OCI-LY7 (cell line): ENCODE results near the gene RNF220. TPM values are rescaled to one million over a fixed set of nuclear protein-coding genes. Genes with fewer than 3 reads are reported as not detected.

Source experiments
- BruUV-seq: library from RNA; stranded (reverse); fragments of 400-500 nt; replicated peaks from 2 replicates; lab custom pipeline; 2021; lab: Mats Ljungman, UMichigan
- CTCF ChIA-PET: fragments of 300-600 bp; sonication (Branson Sonifier 250); formaldehyde crosslinking; loops from one replicate; lab custom pipeline; 2022; ENCODE audit warnings: antibody characterized with exemption; ENCODE audit not compliant: unreplicated experiment; lab: Charles Lee
- POLR2A ChIA-PET: fragments of 300-600 bp; sonication (Branson Sonifier 250); formaldehyde crosslinking; loops from one replicate; lab custom pipeline; 2022; ENCODE audit warnings: antibody characterized with exemption; lab: Charles Lee
- DNase-seq: peaks from one replicate; pipeline ENCODE4 v3.0.0-alpha.2; 2015; ENCODE audit warnings: low spot score
- H2AFZ ChIP-seq: fragments of 200-600 bp; sonication (generic), shearing (Covaris generic); 2 replicates; pipeline ENCODE4 v1.6.1; 2014; ENCODE audit warnings: mild to moderate bottlenecking, antibody characterized with exemption, low read length, moderate library complexity
- H3K27ac ChIP-seq: fragments of 200-600 bp; sonication (generic); 2 replicates; pipeline ENCODE4 v1.5.1; 2014; ENCODE audit warnings: mixed run types, low read depth, mild to moderate bottlenecking, moderate library complexity, low read length, inconsistent platforms; ENCODE audit not compliant: poor library complexity, severe bottlenecking
- H3K36me3 ChIP-seq: fragments of 200-600 bp; sonication (generic); 2 replicates; pipeline ENCODE4 v1.6.1; 2014; ENCODE audit warnings: mild to moderate bottlenecking, antibody characterized with exemption, low read length, moderate library complexity, mixed read lengths; ENCODE audit not compliant: insufficient read depth
- H3K4me1 ChIP-seq: fragments of 200-600 bp; sonication (generic); 2 replicates; pipeline ENCODE4 v1.5.1; 2014; ENCODE audit warnings: mild to moderate bottlenecking, low read length; ENCODE audit not compliant: insufficient read depth, poor library complexity, severe bottlenecking
- H3K4me2 ChIP-seq: fragments of 200-600 bp; sonication (generic); 2 replicates; pipeline ENCODE4 v1.6.1; 2014; ENCODE audit warnings: mild to moderate bottlenecking, low read length
- H3K4me3 ChIP-seq: fragments of 200-600 bp; sonication (generic); 2 replicates; pipeline ENCODE4 v1.5.1; 2014; ENCODE audit warnings: mild to moderate bottlenecking, low read depth, low read length; ENCODE audit not compliant: poor library complexity, severe bottlenecking
- H3K79me2 ChIP-seq: fragments of 200-600 bp; sonication (generic); 2 replicates; pipeline ENCODE4 v1.6.1; 2016; ENCODE audit warnings: low read depth, mild to moderate bottlenecking, low read length, moderate library complexity, mixed read lengths; ENCODE audit not compliant: insufficient read depth
- H3K9me2 ChIP-seq: fragments of 200-600 bp; sonication (generic); 2 replicates; pipeline ENCODE4 v1.6.1; 2016; ENCODE audit warnings: mild to moderate bottlenecking, low read length, mixed read lengths; ENCODE audit not compliant: insufficient read depth
- H3K9me3 ChIP-seq: fragments of 200-600 bp; sonication (generic); 2 replicates; pipeline ENCODE4 v1.6.1; 2014; ENCODE audit warnings: mild to moderate bottlenecking, mixed run types, low read length, mixed read lengths
- H4K20me1 ChIP-seq: fragments of 200-600 bp; sonication (generic); 2 replicates; pipeline ENCODE4 v1.6.1; 2014; ENCODE audit warnings: mild to moderate bottlenecking, antibody characterized with exemption, low read length, moderate library complexity, mixed read lengths; ENCODE audit not compliant: insufficient read depth
- CTCF ChIP-seq: fragments of 200-600 bp; sonication (generic); conservative IDR thresholded peaks from 2 replicates; pipeline ENCODE4 v1.5.1; 2014; ENCODE audit warnings: mild to moderate bottlenecking, antibody characterized with exemption, low read length, moderate library complexity, mixed read lengths
- EZH2phosphoT487 ChIP-seq: fragments of 200-600 bp; sonication (generic); IDR thresholded peaks from 2 replicates; pipeline ENCODE4 v1.6.1; 2018; ENCODE audit warnings: low read depth, borderline replicate concordance, mild to moderate bottlenecking, mixed run types, antibody characterized with exemption, low read length, moderate library complexity, mixed read lengths
- intact Hi-C: fragments of 100-400 bp; cut with micrococcal nuclease; formaldehyde crosslinking; loops from one replicate; pipeline ENCODE4 v1.10.0; 2022; ENCODE audit not compliant: unreplicated experiment
- total RNA-seq, 2 experiments: library from RNA; depleted of rRNA in 1 of 2; stranded (reverse); fragments of >200 nt in 1 of 2; shearing (Covaris generic) in 1 of 2; gene quantifications; 2 replicates each; pipeline ENCODE4 v1.2.3, GENCODE V29; 2014 to 2022

RNF220 gene
- total RNA-seq, 2 experiments from 2014 or later: 82.3 to 85.5 TPM

GRCh38 chr1:44422161-44422560 is 17.1 kb downstream of the RNF220 start:
- Histone ChIP-seq H3K27ac (no peak overlapping the region), H3K4me3 (no peak overlapping the region), H2AFZ (no peak overlapping the region), H3K4me1 (no peaks in the 10 kb centered on the region), H3K9me3 (no peaks in the 10 kb centered on the region), H3K9me2 (no peaks in the 10 kb centered on the region), H4K20me1 (no peaks in the 10 kb centered on the region; the same call in 1 of the 2 replicates), H3K4me2 (no peak overlapping the region), H3K79me2 (no peaks in the 10 kb centered on the region), H3K36me3 (no peaks in the 10 kb centered on the region)
- ChIA-PET POLR2A (no interaction called here), CTCF (no interaction called here)
- no peak for DNase-seq
- BruUV-seq: no TSS peak
- TF ChIP-seq CTCF (no peak), EZH2phosphoT487 (no peak)
- intact Hi-C loops: no loop called here

DNA sequence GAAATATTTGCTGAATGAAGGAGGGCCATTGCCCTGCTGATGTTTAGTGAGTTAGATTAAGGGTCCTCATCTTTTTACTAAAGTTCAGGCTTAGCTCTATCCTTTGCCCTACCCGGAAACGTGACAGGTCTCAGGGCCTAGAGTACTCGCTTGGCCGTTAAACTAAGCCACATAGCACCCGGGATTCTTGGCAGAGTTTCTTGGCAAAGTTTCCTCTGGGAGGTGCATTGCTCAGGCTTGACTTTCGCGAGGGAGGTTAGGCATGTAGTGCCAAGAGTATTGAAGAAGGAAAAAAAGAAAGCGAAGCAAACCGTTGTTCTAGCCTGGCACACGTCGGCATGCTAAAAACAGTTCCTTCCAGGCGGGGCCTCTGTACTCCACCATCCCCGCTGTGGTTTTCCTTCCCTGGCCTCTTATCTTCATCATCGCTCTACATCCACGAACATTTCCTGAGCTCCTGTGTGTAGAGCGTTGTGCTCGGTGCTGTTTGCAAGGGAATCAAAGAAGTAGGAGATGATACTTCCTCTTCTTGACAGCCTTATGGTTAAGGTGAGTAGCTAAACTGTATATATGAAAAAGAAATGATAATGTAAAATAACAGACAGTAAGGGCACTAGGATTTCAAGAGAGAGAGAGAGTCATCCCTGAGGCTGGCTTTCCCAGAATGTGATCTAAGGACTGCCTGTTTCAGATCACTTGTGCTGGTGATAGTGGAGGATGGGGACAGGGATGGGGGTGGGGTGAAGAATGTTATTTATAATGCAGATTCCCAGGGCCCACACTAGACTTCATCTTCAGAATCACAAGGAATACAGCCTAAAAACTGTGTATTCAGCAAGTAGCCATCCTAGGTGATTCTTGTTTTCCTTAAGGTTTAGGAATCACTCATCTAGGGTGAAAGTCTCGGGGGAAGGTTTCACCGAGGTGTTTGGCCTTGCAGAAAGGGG is 18.8 kb downstream of the RNF220 start:
- no peaks in the 10 kb centered on the region for H3K36me3 ChIP-seq
- H3K9me3 ChIP-seq: no peaks in the 10 kb centered on the region
- ChIA-PET CTCF (no interaction called here), POLR2A (no interaction called here)
- no peak overlapping the region for H3K4me2 ChIP-seq
- no peak overlapping the region for H3K4me3 ChIP-seq
- no peaks in the 10 kb centered on the region for H3K9me2 ChIP-seq
- H3K79me2 ChIP-seq: no peaks in the 10 kb centered on the region
- H4K20me1 ChIP-seq: no peaks in the 10 kb centered on the region; the same call in 1 of the 2 replicates
- TF ChIP-seq CTCF (no peak), EZH2phosphoT487 (no peak)
- no peaks in the 10 kb centered on the region for H3K4me1 ChIP-seq
- intact Hi-C loops: no loop called here
- BruUV-seq: no TSS peak
- H2AFZ ChIP-seq: no peak overlapping the region
- DNase-seq: no peak
- no peak overlapping the region for H3K27ac ChIP-seq

GRCh38 chr1:44424747-44425146 is 19.7 kb downstream of the RNF220 start:
- TF ChIP-seq CTCF: no peak
- TF ChIP-seq EZH2phosphoT487: no peak
- ChIA-PET POLR2A (no interaction called here), CTCF (no interaction called here)
- H3K79me2 ChIP-seq: no peaks in the 10 kb centered on the region
- H3K4me2 ChIP-seq: no peak overlapping the region
- no peaks in the 10 kb centered on the region for H3K4me1 ChIP-seq
- H3K9me2 ChIP-seq: no peaks in the 10 kb centered on the region
- no peaks in the 10 kb centered on the region; the same call in 1 of the 2 replicates for H4K20me1 ChIP-seq
- no peaks in the 10 kb centered on the region for H3K9me3 ChIP-seq
- intact Hi-C loops: no loop called here
- no TSS peak for BruUV-seq
- no peak overlapping the region for H3K4me3 ChIP-seq
- DNase-seq: no peak
- no peak overlapping the region for H2AFZ ChIP-seq
- H3K36me3 ChIP-seq: no peaks in the 10 kb centered on the region
- H3K27ac ChIP-seq: no peak overlapping the region
